Activated CD4-positive, alpha-beta memory T cell treated with anti-CD3 and anti-CD28 coated beads, Interleukin-2, amount 10 ng/mL, durations not matched to agents 7 days and 5 days (primary cell): ENCODE results near the gene GRIP1. TPM values are rescaled to one million over a fixed set of nuclear protein-coding genes. Genes with fewer than 3 reads are reported as not detected.

Source experiments
- CTCF ChIA-PET: fragments of 350-600 bp; sonication (Branson Sonifier 250); formaldehyde crosslinking; loops from one replicate; lab custom pipeline; 2021; ENCODE audit warnings: antibody characterized with exemption, inconsistent platforms; lab: Charles Lee
- POLR2A ChIA-PET: fragments of 350-600 bp; sonication (Branson Sonifier 250); formaldehyde crosslinking; loops from one replicate; lab custom pipeline; 2021; ENCODE audit warnings: antibody characterized with exemption; lab: Charles Lee
- DNase-seq: peaks from one replicate; pipeline ENCODE4 v3.0.0-alpha.2; 2020
- H3K27ac Mint-ChIP-seq: one replicate; pipeline ENCODE4 v1.8.0; 2021; ENCODE audit warnings: mild to moderate bottlenecking, mixed read lengths
- H3K27me3 Mint-ChIP-seq: one replicate; pipeline ENCODE4 v1.8.0; 2021; ENCODE audit warnings: mixed read lengths
- H3K36me3 Mint-ChIP-seq: one replicate; pipeline ENCODE4 v1.8.0; 2021; ENCODE audit warnings: low read depth, mixed read lengths
- H3K4me1 Mint-ChIP-seq: one replicate; pipeline ENCODE4 v1.8.0; 2021; ENCODE audit warnings: mixed read lengths
- H3K4me3 Mint-ChIP-seq: one replicate; pipeline ENCODE4 v1.8.0; 2021; ENCODE audit warnings: mild to moderate bottlenecking, mixed read lengths
- H3K9me3 Mint-ChIP-seq: one replicate; pipeline ENCODE4 v1.8.0; 2021; ENCODE audit warnings: mixed read lengths
- total RNA-seq, 2 experiments: library from RNA; stranded (reverse); gene quantifications; one replicate each; pipeline ENCODE4 v1.2.3, GENCODE V29; 2021

GRIP1 gene
- total RNA-seq, 2 experiments from 2014 or later, result 0.18 to 0.35 TPM

DNA sequence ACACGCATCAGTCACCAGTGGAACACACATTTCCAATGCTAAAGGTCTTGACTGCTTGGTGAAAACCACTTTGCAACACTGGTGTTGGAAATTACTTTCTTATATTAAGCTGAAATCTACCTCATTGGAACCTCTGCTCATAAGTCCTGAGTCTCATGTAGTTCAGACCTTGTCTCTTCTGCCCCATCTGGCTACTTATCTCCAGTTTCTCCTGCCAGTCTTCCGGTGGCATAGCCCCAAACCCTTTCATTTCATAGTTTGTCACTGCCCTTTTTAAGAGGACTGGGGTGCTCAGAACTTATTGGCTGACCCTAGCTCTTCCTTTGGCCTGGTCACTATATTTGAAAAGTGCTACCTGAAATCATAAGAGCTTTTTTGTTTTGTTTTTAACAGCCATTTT, 332.9 kb downstream of the GRIP1 start:
- Mint-ChIP-seq H3K27ac (no peak overlapping the region), H3K36me3 (peaks cover 76% of the 10 kb centered on the region), H3K4me3 (no peak overlapping the region), H3K4me1 (peaks cover 21% of the 10 kb centered on the region), H3K27me3 (no peaks in the 10 kb centered on the region), H3K9me3 (peaks cover 15% of the 10 kb centered on the region)
- CTCF ChIA-PET, result no interaction called here
- no peak for DNase-seq
- POLR2A ChIA-PET, result no interaction called here

DNA sequence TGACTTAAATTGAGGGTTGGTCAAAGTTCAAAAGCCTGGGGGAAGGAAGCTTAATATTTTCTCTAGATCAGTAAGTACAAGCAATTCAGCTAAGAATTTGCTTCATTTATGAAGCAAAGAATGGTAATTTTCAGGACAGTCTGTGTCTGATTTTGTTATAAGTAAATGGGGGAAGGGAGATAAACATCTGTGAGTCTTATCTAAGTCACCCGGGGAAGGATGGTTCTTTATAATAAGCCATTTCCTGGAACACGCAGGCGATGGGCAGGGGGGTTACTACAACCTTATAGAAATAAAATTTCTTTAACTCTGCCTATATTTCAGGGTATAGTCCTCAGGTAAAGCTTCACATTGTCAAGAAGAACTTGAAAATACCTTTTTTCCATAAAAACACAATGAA, 333.7 kb downstream of the GRIP1 start:
- H3K4me3 Mint-ChIP-seq, result no peak overlapping the region
- H3K27me3 Mint-ChIP-seq, result no peaks in the 10 kb centered on the region
- peaks cover 15% of the 10 kb centered on the region for H3K9me3 Mint-ChIP-seq
- no peak overlapping the region for H3K27ac Mint-ChIP-seq
- POLR2A ChIA-PET, result interaction anchor here (1.1 kb wide), 1 partner anchor 23 kb away, joined by 3 read pairs; no protein-coding TSS in a partner anchor
- peaks cover 21% of the 10 kb centered on the region for H3K4me1 Mint-ChIP-seq
- no peak for DNase-seq
- CTCF ChIA-PET, result interaction anchor here (1.0 kb wide), 1 partner anchor 75 kb away, joined by 6 read pairs; no protein-coding TSS in a partner anchor
- H3K36me3 Mint-ChIP-seq, result peaks cover 79% of the 10 kb centered on the region

DNA sequence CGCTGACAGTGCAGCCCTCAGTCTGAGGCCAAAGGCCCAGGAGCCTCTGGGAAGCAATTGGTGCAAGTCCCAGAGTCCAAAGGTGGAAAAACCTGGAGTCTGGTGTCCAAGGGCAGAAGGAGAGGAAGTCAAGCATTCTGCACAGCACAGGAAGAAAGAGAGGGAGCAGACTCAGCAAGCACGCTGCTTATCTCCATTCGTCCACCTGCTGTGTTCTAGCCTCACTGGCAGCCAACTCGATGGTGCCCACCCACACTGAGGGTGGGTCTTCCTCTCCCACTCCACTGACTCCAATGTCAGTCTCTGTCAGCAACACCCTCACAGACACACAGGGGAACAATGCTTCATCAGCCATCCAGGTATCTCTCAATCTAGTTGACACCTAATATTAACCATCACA, 337.8 kb downstream of the GRIP1 start:
- no peak overlapping the region for H3K4me3 Mint-ChIP-seq
- H3K27ac Mint-ChIP-seq, result no peak overlapping the region
- DNase-seq, result no peak
- H3K36me3 Mint-ChIP-seq, result peaks cover 69% of the 10 kb centered on the region
- no peaks in the 10 kb centered on the region for H3K27me3 Mint-ChIP-seq
- CTCF ChIA-PET, result no interaction called here
- peaks cover 21% of the 10 kb centered on the region for H3K4me1 Mint-ChIP-seq
- POLR2A ChIA-PET, result no interaction called here
- peaks cover 15% of the 10 kb centered on the region for H3K9me3 Mint-ChIP-seq

DNA sequence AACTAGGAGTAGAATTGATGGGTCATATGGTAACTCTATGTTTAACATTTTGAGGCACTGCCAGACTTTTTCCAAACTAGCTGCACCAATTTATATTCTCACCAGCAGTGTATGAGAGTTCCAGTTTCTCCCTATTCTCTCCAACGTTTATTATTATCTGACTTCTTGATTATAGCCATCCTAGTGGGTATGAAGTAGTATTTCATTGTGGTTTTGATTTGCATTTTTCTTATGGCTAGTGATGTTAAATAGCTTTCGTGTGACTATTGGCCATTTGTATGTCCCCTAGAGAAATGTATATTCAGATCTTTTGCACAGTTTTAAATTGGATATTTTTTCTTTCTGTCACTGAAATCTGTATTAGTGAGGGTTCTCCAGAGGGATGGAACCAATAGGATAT, 338.7 kb downstream of the GRIP1 start:
- ChIA-PET CTCF (no interaction called here), POLR2A (no interaction called here)
- peaks cover 15% of the 10 kb centered on the region for H3K9me3 Mint-ChIP-seq
- no peak overlapping the region for H3K27ac Mint-ChIP-seq
- no peak for DNase-seq
- H3K27me3 Mint-ChIP-seq, result no peaks in the 10 kb centered on the region
- H3K36me3 Mint-ChIP-seq, result peaks cover 60% of the 10 kb centered on the region
- H3K4me3 Mint-ChIP-seq, result no peak overlapping the region
- peaks cover 14% of the 10 kb centered on the region for H3K4me1 Mint-ChIP-seq

DNA sequence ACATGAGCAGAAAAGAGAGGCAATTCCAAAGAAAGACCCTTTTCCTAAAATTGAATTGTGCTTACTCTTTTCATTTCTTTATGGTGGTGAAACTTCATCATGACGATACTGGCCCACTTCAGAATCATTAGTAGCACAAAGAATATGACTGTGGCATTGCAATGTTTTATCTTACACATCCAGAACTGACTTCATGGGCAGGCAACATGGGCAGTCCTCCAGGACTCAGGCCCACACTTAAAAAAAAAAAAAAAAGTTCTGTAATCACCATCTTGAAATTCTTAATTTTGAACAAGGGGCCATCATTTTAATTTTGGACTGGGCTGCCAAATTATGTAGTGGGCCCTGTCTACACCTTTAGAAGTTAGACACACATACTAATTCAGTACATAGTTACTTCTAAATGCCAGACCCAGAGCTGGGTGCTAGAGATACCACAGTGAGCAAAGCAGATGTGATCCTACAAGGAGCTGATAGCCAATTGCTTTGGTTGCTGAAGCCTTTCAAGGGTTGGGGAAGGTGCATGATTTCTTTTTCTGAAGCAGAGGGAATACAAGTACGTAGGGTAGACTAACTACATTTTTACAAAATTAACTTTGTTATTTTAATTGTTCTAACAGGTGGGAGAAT, 341.4 kb downstream of the GRIP1 start:
- CTCF ChIA-PET, result no interaction called here
- peaks cover 8% of the 10 kb centered on the region for H3K9me3 Mint-ChIP-seq
- DNase-seq, result no peak
- H3K36me3 Mint-ChIP-seq, result peaks cover 52% of the 10 kb centered on the region
- no peaks in the 10 kb centered on the region for H3K27me3 Mint-ChIP-seq
- H3K27ac Mint-ChIP-seq, result no peak overlapping the region
- POLR2A ChIA-PET, result no interaction called here
- H3K4me1 Mint-ChIP-seq, result no peaks in the 10 kb centered on the region
- H3K4me3 Mint-ChIP-seq, result no peak overlapping the region

DNA sequence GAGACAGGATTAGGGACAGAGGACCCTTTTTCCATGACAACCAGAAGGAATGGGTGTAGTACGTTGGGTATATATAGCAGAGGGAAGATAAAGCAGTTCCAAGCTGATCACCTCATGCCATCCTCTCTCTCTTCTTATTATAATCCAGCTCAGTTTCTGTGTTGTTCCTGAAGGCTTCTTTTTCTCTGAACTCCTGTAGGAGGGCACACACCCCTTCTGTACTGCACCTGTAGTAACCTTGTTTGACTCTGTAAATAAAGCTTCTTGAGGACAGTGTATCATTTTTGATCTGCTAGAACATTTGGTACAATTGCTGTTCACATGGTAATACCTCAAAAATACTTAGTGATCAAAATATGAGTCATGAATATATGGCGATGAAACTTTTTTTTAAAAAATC, 343.1 kb downstream of the GRIP1 start:
- H3K4me1 Mint-ChIP-seq, result no peaks in the 10 kb centered on the region
- no peak overlapping the region for H3K4me3 Mint-ChIP-seq
- CTCF ChIA-PET, result no interaction called here
- H3K27me3 Mint-ChIP-seq, result no peaks in the 10 kb centered on the region
- no peaks in the 10 kb centered on the region for H3K9me3 Mint-ChIP-seq
- POLR2A ChIA-PET, result no interaction called here
- H3K27ac Mint-ChIP-seq, result no peak overlapping the region
- no peak for DNase-seq
- H3K36me3 Mint-ChIP-seq, result peaks cover 53% of the 10 kb centered on the region

DNA sequence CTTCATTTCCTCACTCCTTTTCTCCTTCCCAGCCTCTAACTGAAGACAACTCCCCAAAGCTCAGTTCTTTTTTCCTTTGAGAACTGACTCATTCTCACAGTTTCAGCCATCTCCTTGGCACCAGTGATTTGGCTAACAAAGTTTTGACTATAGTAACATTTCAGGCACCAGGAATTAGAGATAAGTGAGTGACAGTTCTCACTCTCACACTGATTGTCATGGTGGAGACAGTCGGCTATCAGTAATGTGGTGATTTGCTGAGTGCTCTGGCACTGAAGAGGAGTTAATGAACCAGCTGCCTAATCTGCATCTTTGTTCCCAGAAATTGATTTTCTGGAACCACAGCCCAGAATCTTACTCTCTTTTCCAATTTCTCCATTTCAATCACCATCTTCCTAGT, 347.1 kb downstream of the GRIP1 start:
- POLR2A ChIA-PET, result no interaction called here
- H3K36me3 Mint-ChIP-seq, result peaks cover 59% of the 10 kb centered on the region
- H3K27ac Mint-ChIP-seq, result no peak overlapping the region
- DNase-seq, result no peak
- CTCF ChIA-PET, result no interaction called here
- H3K4me1 Mint-ChIP-seq, result peaks cover 2% of the 10 kb centered on the region
- no peaks in the 10 kb centered on the region for H3K27me3 Mint-ChIP-seq
- no peaks in the 10 kb centered on the region for H3K9me3 Mint-ChIP-seq
- no peak overlapping the region for H3K4me3 Mint-ChIP-seq

DNA sequence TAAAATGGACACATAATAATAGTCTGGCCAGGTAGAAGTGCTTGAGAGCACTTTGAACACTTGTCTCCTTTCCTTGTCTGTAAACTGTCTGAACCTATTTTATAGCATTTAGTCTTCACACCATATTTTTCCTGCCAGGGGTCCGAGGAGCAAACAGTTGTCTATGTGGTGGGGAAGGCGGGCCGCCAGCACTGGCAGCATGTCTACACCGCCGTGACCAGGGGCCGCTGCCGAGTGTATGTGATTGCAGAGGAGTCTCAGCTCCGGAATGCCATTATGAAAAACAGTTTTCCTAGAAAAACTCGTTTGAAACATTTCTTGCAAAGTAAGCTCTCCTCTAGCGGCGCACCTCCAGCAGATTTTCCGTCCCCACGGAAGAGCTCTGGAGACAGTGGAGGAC, 347.9 kb downstream of the GRIP1 start:
- peaks cover 2% of the 10 kb centered on the region for H3K4me1 Mint-ChIP-seq
- no peak overlapping the region for H3K27ac Mint-ChIP-seq
- CTCF ChIA-PET, result no interaction called here
- POLR2A ChIA-PET, result no interaction called here
- H3K36me3 Mint-ChIP-seq, result peaks cover 61% of the 10 kb centered on the region
- no peak overlapping the region for H3K4me3 Mint-ChIP-seq
- DNase-seq, result no peak
- H3K27me3 Mint-ChIP-seq, result no peaks in the 10 kb centered on the region
- H3K9me3 Mint-ChIP-seq, result no peaks in the 10 kb centered on the region

DNA sequence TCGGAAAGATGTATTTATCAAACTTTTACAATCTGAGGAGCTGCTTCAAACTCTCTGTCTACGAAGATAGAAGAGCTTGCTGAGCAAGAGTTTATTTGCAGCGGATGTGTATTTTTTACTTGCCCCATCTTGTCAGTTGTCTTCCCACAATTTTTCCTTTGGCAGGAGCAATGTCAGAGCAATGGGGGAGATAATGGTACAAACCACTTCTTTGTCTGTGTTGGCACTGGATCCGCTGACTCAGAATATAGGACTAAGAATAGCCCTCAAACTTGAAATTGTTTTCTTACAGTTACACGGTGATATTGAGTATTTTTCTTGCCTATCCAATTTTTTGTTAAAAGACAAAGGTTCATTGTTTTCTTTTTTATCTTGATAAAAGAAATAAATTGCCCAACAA, 348.9 kb downstream of the GRIP1 start:
- Mint-ChIP-seq H3K4me3 (no peak overlapping the region), H3K27ac (no peak overlapping the region), H3K27me3 (no peaks in the 10 kb centered on the region), H3K9me3 (no peaks in the 10 kb centered on the region), H3K4me1 (peaks cover 2% of the 10 kb centered on the region), H3K36me3 (peaks cover 72% of the 10 kb centered on the region)
- CTCF ChIA-PET, result interaction anchor here (0.7 kb wide), 1 partner anchor 16 kb away, joined by 3 read pairs; no protein-coding TSS in a partner anchor
- no peak for DNase-seq
- POLR2A ChIA-PET, result no interaction called here

DNA sequence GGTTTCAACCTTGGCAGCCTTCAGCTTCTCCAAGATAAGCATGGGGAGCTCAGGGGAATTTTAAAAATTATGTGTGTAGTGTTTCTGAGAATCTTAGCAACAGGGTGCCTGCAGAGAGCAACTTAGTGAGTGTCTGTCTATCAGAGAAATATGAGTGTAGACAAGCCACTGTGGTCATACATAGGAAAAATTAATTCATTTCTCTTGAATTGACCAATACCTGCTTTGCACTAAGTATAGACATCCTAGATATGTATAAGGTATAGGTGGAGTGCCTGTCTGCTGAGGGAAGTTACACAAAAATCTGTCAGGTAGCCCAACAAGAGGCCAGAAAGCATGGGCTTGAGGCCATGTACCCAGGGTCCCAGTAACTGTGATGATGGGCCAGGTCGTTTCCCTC, 355.9 kb downstream of the GRIP1 start:
- CTCF ChIA-PET, result no interaction called here
- peaks cover 16% of the 10 kb centered on the region for H3K4me1 Mint-ChIP-seq
- no peak overlapping the region for H3K4me3 Mint-ChIP-seq
- no peak overlapping the region for H3K27ac Mint-ChIP-seq
- POLR2A ChIA-PET, result interaction anchor here (0.6 kb wide), 1 partner anchor 22 kb away, joined by 3 read pairs; no protein-coding TSS in a partner anchor
- H3K27me3 Mint-ChIP-seq, result no peaks in the 10 kb centered on the region
- DNase-seq, result no peak
- peaks cover 73% of the 10 kb centered on the region for H3K36me3 Mint-ChIP-seq
- H3K9me3 Mint-ChIP-seq, result no peaks in the 10 kb centered on the region

DNA sequence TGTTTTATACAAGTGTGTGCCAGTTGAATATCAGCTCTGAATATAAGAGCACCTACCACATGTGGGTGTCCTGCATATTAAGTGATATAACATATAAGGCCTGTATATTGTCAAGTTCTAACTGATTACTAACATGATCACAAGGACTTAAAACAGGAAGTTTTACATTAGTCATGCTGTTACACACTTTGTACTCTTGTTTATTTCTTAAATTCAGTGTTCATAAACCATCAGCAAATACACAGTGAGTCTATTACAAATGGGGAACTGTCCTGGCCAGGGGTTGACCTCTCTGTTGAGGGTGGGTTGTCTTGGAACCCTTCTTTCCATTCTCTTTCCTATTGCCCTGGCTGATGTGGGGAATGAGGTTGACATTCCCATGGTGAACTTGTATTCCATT, 357.4 kb downstream of the GRIP1 start:
- no peak for DNase-seq
- Mint-ChIP-seq H3K4me3 (no peak overlapping the region), H3K36me3 (peaks cover 71% of the 10 kb centered on the region), H3K27me3 (no peaks in the 10 kb centered on the region), H3K9me3 (no peaks in the 10 kb centered on the region), H3K4me1 (peaks cover 16% of the 10 kb centered on the region), H3K27ac (no peak overlapping the region)
- ChIA-PET CTCF (interaction anchor here (0.8 kb wide), 1 partner anchor 11 kb away, joined by 3 read pairs; no protein-coding TSS in a partner anchor), POLR2A (no interaction called here)

DNA sequence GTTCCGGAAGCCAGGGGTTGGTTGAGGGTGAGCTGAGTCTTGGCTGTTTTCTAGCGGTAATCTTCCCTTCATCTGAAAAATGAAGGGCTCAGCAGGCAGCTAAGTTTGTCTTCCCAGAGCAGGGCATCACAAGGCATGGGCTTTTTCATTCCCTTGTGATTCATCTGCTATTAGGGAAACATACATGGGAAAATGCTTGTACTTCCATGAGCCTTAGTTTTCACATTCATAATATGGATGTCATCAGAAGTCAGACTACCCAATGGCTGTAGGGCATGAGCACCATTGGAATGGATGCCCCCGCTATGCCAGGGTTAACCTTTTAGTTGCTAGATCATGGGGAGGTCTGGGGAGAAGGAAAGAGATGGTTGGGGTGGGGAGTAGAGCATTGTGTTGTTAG, 357.9 kb downstream of the GRIP1 start:
- Mint-ChIP-seq H3K27ac (no peak overlapping the region), H3K4me1 (peaks cover 16% of the 10 kb centered on the region), H3K27me3 (no peaks in the 10 kb centered on the region), H3K9me3 (no peaks in the 10 kb centered on the region), H3K4me3 (no peak overlapping the region), H3K36me3 (peaks cover 72% of the 10 kb centered on the region)
- POLR2A ChIA-PET, result interaction anchor here (0.9 to 1.2 kb wide), 2 partner anchors 16 to 47 kb away, joined by 3 read pairs; no protein-coding TSS in a partner anchor
- CTCF ChIA-PET, result no interaction called here
- no peak for DNase-seq

DNA sequence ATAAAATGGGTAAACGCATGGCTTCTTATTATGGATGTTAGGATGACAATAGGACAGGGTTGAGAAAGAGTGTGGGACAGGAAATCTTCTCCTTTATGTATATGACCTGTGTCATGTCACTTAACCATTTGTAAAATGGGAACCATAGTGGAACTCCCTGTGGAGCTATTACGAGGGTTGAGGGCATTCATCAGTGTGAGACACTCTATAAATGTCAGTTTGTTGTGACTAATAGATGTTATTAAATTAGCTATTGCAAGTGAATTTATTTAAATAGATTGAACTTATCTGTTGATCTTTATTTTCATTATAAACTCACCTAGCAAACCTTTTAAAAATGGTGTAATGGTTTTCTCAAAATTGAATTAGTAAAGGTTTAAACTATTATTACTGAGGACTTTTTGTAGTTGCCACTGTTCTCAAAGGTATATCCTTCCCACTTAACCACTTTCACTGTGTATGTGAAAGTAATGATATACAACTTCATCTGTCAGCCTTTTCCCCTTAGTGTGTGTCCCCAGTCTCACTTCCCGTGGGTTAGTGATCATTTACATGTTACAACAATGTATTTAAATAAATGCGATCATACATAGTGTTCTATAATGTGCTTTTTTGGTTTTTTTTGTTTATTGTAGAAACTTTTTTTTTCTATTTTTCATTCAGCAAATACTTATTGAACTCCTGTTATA, 359.5 kb downstream of the GRIP1 start:
- Mint-ChIP-seq H3K27ac (no peak overlapping the region), H3K27me3 (no peaks in the 10 kb centered on the region), H3K36me3 (peaks cover 68% of the 10 kb centered on the region), H3K4me3 (no peak overlapping the region), H3K9me3 (no peaks in the 10 kb centered on the region), H3K4me1 (peaks cover 18% of the 10 kb centered on the region)
- POLR2A ChIA-PET, result interaction anchor here (1.6 kb wide), 1 partner anchor 41 kb away, joined by 3 read pairs; no protein-coding TSS in a partner anchor
- CTCF ChIA-PET, result no interaction called here
- DNase-seq, result no peak
